Transverse colon (tissue), 4 donors: ENCODE results near the gene DDX55. TPM values are rescaled to one million over a fixed set of nuclear protein-coding genes. Genes with fewer than 3 reads are reported as not detected.

Experiments used
- DNase-seq: peaks from one replicate; pipeline ENCODE4 v3.0.0-alpha.2; 2019
- H3K27ac ChIP-seq, 4 donors: fragments of 200-600 bp; sonication (generic); 2 replicates each; pipeline ENCODE4 v1.5.1; 2016 to 2018; ENCODE audit warnings: inconsistent platforms in 4 of 4
- H3K27me3 ChIP-seq: fragments of 200-600 bp; sonication (generic); 2 replicates; pipeline ENCODE4 v1.5.1; 2017; ENCODE audit warnings: inconsistent platforms
- H3K36me3 ChIP-seq, 4 donors: fragments of 200-600 bp; sonication (generic); 2 replicates each; pipeline ENCODE4 v1.5.1; 2017 to 2019; ENCODE audit warnings: inconsistent platforms in 4 of 4
- H3K4me1 ChIP-seq, 4 donors: fragments of 200-600 bp; sonication (generic); 2 replicates each; pipeline ENCODE4 v1.5.1; 2017 to 2020; ENCODE audit warnings: inconsistent platforms in 4 of 4
- H3K4me3 ChIP-seq, 4 donors: fragments of 200-600 bp; sonication (generic); 1 replicate in 1 of 4; 2 replicates in 3 of 4; pipeline versions ENCODE4 v1.5.1 to v1.6.1; 2017 to 2019; ENCODE audit warnings: inconsistent platforms in 4 of 4
- H3K9me3 ChIP-seq, 2 donors: fragments of 200-600 bp; sonication (generic); 2 replicates each; pipeline ENCODE4 v1.5.1; 2017 to 2019; ENCODE audit warnings: inconsistent platforms in 2 of 2
- CTCF ChIP-seq, 5 experiments: fragments of 200-600 bp in 3 of 5; fragments of 450-650 bp in 2 of 5; sonication (generic) in 3 of 5; IDR thresholded peaks; 1 replicate in 2 of 5; 2 replicates in 3 of 5; pipeline ENCODE4 v1.5.1; 2016 to 2017; ENCODE audit warnings: antibody characterized with exemption in 5 of 5, inconsistent platforms in 3 of 5, mild to moderate bottlenecking in 2 of 5, moderate library complexity in 1 of 5
- EP300 ChIP-seq: sonication (generic); formaldehyde crosslinking; IDR thresholded peaks from one replicate; pipeline ENCODE4 v1.6.1; 2017; ENCODE audit warnings: antibody characterized with exemption, low read depth
- POLR2A ChIP-seq: fragments of 450-650 bp; IDR thresholded peaks from one replicate; pipeline ENCODE4 v1.6.1; 2016; ENCODE audit warnings: antibody characterized with exemption, mild to moderate bottlenecking, moderate library complexity
- POLR2AphosphoS5 ChIP-seq, 3 donors: sonication (generic); formaldehyde crosslinking; IDR thresholded peaks; one replicate each; pipeline ENCODE4 v1.6.1; 2016; ENCODE audit warnings: antibody characterized with exemption in 3 of 3
- WGBS, 2 donors: methylation state at CpG; one replicate each; pipeline ENCODE4 v1.1.5; 2018; ENCODE audit warnings: low coverage in 1 of 2; 5-methylcytosine and 5-hydroxymethylcytosine counted together
- in situ Hi-C, 4 donors: fragments of 200-750 bp; cut with MboI; loops; one replicate each; pipeline versions ENCODE4 v1.15.0 to v1.15.1; 2017; ENCODE audit warnings: low sequenced_read_pairs in 3 of 4, low pct_ligation_motif_present in 1 of 4, low pct_unique_long_range_greater_than_20kb in 1 of 4
- intact Hi-C: fragments of 100-400 bp; cut with DNase I; formaldehyde crosslinking; loops from one replicate; pipeline ENCODE4 v1.15.1; 2023; ENCODE audit warnings: low total_unique reads
- total RNA-seq, 4 donors: library from RNA; depleted of rRNA; stranded (reverse); fragments of >200 nt; gene quantifications; one replicate each; pipeline ENCODE4 v1.1.0, GENCODE V29; 2016

Gene DDX55
- total RNA-seq, 4 donors from 2014 or later: 14.2 to 35.2 (median 25.1) TPM

GRCh38 chr12:123571343-123571813 lies 30.5 kb upstream of the DDX55 start:
- H3K4me1 ChIP-seq: no peaks in the 10 kb centered on the region
- in situ Hi-C loops (no loop called here), intact Hi-C loops (no loop called here)
- 40 to 52% methylated on average over 2 to 4 of the region's 4 CpGs for WGBS, 2 donors
- peak; percentile 16 for DNase-seq
- H3K36me3 ChIP-seq: no peaks in the 10 kb centered on the region
- no peaks in the 10 kb centered on the region for H3K27me3 ChIP-seq
- no peak overlapping the region for H3K27ac ChIP-seq
- H3K9me3 ChIP-seq: no peaks in the 10 kb centered on the region
- TF ChIP-seq POLR2AphosphoS5 (IDR thresholded peaks at IDR 0.05): no peak
- no peak for TF ChIP-seq POLR2A
- no peak for TF ChIP-seq CTCF (IDR thresholded peaks at IDR 0.05)
- TF ChIP-seq EP300: no peak
- no peak overlapping the region for H3K4me3 ChIP-seq

GRCh38 chr12:123572391-123572790 lies 29.5 kb upstream of the DDX55 start:
- intact Hi-C loops: no loop called here
- no peak overlapping the region for H3K4me3 ChIP-seq
- in situ Hi-C loops: no loop called here
- H3K36me3 ChIP-seq: no peaks in the 10 kb centered on the region
- no peaks in the 10 kb centered on the region for H3K4me1 ChIP-seq
- 43 to 100% methylated on average over 1 to 2 of the region's 2 CpGs for WGBS, 2 donors
- no peaks in the 10 kb centered on the region for H3K27me3 ChIP-seq
- TF ChIP-seq POLR2A (no peak), POLR2AphosphoS5 (IDR thresholded peaks at IDR 0.05) (no peak), EP300 (no peak), CTCF (IDR thresholded peaks at IDR 0.05) (no peak)
- no peak overlapping the region for H3K27ac ChIP-seq
- no peaks in the 10 kb centered on the region for H3K9me3 ChIP-seq
- DNase-seq: no peak

- no peaks in the 10 kb centered on the region for H3K27me3 ChIP-seq
- DNase-seq: no peak
These were observed 28.0 kb upstream of the DDX55 start for GRCh38 chr12:123573870-123574269.

GRCh38 chr12:123576611-123577010 lies 25.3 kb upstream of the DDX55 start:
- Histone ChIP-seq H3K4me3 (no peak overlapping the region), H3K27me3 (no peaks in the 10 kb centered on the region), H3K4me1 (no peaks in the 10 kb centered on the region), H3K9me3 (no peaks in the 10 kb centered on the region), H3K27ac (no peak overlapping the region), H3K36me3 (no peaks in the 10 kb centered on the region)
- WGBS, 2 donors: 100% methylated on average over 1 of the region's 1 CpG
- intact Hi-C loops (no loop called here), in situ Hi-C loops (no loop called here)
- TF ChIP-seq POLR2AphosphoS5 (IDR thresholded peaks at IDR 0.05) (no peak), POLR2A (no peak), EP300 (no peak), CTCF (IDR thresholded peaks at IDR 0.05) (no peak)
- DNase-seq: no peak

More at GRCh38 chr12:123573870-123574269, 28.0 kb upstream of the DDX55 start:
- in situ Hi-C loops (no loop called here), intact Hi-C loops (no loop called here)
- no peak for TF ChIP-seq POLR2AphosphoS5 (IDR thresholded peaks at IDR 0.05)
- no peak for TF ChIP-seq EP300
- no peak for TF ChIP-seq CTCF (IDR thresholded peaks at IDR 0.05)
- no peak for TF ChIP-seq POLR2A
- Histone ChIP-seq H3K36me3 (no peaks in the 10 kb centered on the region), H3K4me3 (no peak overlapping the region), H3K27ac (no peak overlapping the region), H3K4me1 (no peaks in the 10 kb centered on the region), H3K9me3 (no peaks in the 10 kb centered on the region)
- 54 to 80% methylated on average over 2 to 4 of the region's 4 CpGs for WGBS, 2 donors
